CD4-positive, alpha-beta T cell treated with Interleukin-12 subunit alpha and Interleukin-12 subunit beta, for 1 hour (primary cell): ENCODE measurements around the gene CFAP58.

ENCODE experiments used
- DNase-seq: peaks from one replicate; pipeline ENCODE4 v3.0.0-alpha.2; 2020

CFAP58 gene

GRCh38 chr10:104376784-104377300 is 23.2 kb downstream of the CFAP58 start:
- no peak for DNase-seq

- DNase-seq, result no peak
Measured at GRCh38 chr10:104380336-104380735, 26.7 kb downstream of the CFAP58 start.

- DNase-seq, result peak; percentile 9
Measured at GRCh38 chr10:104387130-104387888, 33.7 kb downstream of the CFAP58 start.

GRCh38 chr10:104388830-104389229 is 35.2 kb downstream of the CFAP58 start:
- no peak for DNase-seq

GRCh38 chr10:104391150-104391968 is 37.7 kb downstream of the CFAP58 start:
- no peak for DNase-seq

GRCh38 chr10:104391969-104392296 is 38.3 kb downstream of the CFAP58 start:
- no peak for DNase-seq

- DNase-seq, result no peak
Measured at GRCh38 chr10:104393387-104393786, 39.8 kb downstream of the CFAP58 start.

- DNase-seq, result no peak
Measured at GRCh38 chr10:104396581-104396980, 42.9 kb downstream of the CFAP58 start.

- no peak for DNase-seq
Measured at GRCh38 chr10:104403636-104404035, 50.0 kb downstream of the CFAP58 start.

GRCh38 chr10:104406715-104407650 is 53.4 kb downstream of the CFAP58 start:
- no peak for DNase-seq

- no peak for DNase-seq
Measured at GRCh38 chr10:104413528-104413927, 59.9 kb downstream of the CFAP58 start.

- DNase-seq, result no peak
Measured at GRCh38 chr10:104415526-104416165, 62.0 kb downstream of the CFAP58 start.

GRCh38 chr10:104416851-104417250 is 63.2 kb downstream of the CFAP58 start:
- no peak for DNase-seq

GRCh38 chr10:104417637-104418292 is 64.1 kb downstream of the CFAP58 start:
- no peak for DNase-seq

- DNase-seq, result no peak
Measured at GRCh38 chr10:104424719-104425118, 71.1 kb downstream of the CFAP58 start.

GRCh38 chr10:104427989-104428388 is 74.4 kb downstream of the CFAP58 start:
- DNase-seq, result no peak

- no peak for DNase-seq
Measured at GRCh38 chr10:104429846-104430245, 76.2 kb downstream of the CFAP58 start.

GRCh38 chr10:104430360-104430759 is 76.7 kb downstream of the CFAP58 start:
- no peak for DNase-seq

- no peak for DNase-seq
Measured at GRCh38 chr10:104433669-104434068, 80.0 kb downstream of the CFAP58 start.

GRCh38 chr10:104434601-104435000 is 81.0 kb downstream of the CFAP58 start:
- DNase-seq, result no peak

- DNase-seq, result no peak
Measured at GRCh38 chr10:104435822-104436221, 82.2 kb downstream of the CFAP58 start.

GRCh38 chr10:104437226-104437625 is 83.6 kb downstream of the CFAP58 start:
- DNase-seq, result no peak
